Measurements from ENCODE around the gene PCDH19. TPM values are rescaled to one million over a fixed set of nuclear protein-coding genes. Genes with fewer than 3 reads are reported as not detected.
"Not testable (repeated sequence)": the region's sequence is repeated elsewhere in the genome, so short reads cannot be mapped to it uniquely, and the experiment has no call there.

PCDH19 gene
- 0.48 and 0.64 TPM in 2 replicates for total RNA-seq (2014; rRNA removed; shearing (Covaris generic))

GRCh38 chrX:100409610-100410590 lies at the start of gene PCDH19:
Gene PCDH19, minus strand, starts transcription at chrX:100410273. Its CDS starts 1,676 bp downstream, at chrX:100408597.
- peak; percentile 53 for DNase-seq (ENCODE audit: low spot score)

DNA sequence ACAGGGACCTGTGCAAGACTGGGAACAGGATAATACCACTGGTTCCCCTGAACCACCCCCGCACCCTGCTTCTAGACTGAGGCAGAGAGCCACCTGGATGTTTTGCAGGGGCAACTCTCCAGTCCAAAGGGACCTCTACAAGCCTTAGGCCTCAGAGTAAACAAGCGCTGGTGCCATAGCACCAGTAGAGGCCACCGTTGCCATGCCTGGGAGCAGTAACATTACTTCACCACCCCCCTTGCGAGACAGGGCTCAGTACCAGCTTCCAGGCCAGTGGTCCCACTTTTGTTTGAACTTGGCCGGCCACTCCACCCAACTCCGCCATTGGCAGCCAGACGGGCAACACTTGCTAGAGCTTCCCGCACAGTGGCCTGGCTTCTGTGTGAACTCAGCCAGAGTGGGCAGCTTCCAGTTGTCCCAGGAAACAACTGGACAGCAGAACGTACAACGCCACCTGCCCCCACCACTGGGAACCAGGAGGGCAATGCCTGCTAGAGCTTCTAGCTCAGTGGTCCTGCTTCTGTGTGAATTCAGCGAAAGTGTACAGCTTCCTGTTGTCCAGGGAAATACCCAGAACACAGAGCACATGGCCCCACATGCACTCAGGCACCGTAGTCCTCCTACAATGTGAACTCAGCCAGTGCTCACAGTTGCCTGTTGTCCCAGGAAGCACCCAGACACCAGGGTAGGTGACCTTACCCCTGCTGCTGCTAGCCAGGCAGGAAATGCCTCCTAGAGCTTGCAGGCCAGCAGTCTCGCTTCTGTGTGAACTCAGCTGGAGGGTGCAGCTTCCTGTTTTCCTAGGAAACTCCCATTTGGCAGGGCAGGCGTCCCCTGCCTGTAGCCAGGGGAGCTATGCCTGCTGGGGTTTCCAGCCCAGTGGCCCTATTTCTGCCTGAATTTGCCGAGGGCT lies 39.9 kb upstream of the PCDH19 start:
- peak; percentile 21 for DNase-seq (ENCODE audit: low spot score)

DNA sequence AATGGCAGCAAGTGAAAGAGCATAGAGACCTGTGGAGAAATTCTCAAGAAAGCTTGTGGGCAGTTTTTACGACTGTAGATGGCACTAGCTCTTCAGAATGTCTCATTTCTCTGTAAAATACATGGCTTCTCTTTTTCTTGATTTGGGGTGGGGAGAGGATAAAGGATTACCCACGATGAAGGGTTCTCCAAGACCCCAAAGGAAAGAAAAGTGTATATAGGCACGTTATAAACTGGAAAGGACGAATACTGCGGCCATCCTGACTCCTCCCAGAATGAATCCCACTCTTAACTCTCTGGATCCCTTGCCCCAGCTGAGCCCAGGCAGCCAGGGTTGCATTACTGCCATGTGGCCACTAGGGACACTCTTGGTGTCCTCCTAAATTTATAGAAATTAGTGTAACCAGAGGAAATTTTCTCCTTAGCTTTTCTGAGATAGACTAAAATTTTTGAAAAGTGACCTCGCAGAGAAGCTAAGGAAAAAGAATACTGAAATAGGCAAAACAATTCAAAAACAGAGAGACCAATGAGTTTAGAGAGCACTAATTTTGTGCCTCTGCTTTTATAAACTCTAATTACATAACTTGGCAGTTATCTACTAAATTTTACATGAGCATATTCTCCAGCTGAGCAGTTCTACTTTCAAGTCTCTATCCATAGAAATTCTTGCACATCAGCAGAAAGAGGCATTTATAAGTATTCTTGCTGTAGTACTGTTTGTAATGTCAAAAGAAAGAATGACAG lies 37.8 kb upstream of the PCDH19 start:
- DNase-seq (ENCODE audit: low spot score), result peak; percentile 20

DNA sequence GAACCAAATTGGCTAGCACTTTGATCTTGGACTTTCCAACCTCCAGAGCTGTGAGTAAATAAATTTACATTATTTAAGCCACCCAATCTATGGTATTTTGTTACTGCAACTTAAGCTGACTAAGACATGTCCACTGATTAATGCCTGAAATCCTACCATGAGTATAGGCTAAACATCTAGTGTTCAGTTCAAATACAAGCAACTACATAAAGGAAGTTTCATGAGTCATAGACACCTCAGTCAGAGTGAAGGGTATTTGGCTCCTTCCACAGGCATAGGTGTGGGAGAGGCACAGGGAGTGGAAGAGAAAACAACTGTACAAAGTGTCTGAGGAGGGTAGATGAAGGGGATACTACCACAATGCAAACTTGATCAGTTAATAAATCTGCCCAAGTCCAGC lies 35.5 kb upstream of the PCDH19 start:
- DNase-seq (ENCODE audit: low spot score), result no peak

DNA sequence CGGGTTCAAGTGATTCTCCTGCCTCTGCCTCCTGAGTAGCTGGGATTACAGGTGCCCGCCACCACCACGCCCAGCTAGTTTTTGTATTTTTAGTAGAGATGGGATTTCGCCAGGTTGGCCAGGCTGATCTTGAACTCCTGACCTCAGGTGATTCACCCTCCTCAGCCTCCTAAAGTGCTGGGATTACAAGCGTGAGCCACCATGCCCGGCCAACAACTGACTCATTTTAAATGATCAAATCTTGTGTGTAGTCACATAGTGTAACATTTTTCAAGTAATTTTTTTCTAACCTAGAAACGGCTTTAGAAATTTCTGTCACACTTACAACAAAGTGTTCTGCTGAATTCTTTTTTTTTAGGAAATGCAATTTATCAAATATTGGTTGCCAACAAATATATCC lies 31.2 kb upstream of the PCDH19 start:
- not testable (repeated sequence) for DNase-seq (ENCODE audit: low spot score)

- no peak for DNase-seq (ENCODE audit: low spot score)
These were observed 29.9 kb upstream of the PCDH19 start for GRCh38 chrX:100440006-100440405.

GRCh38 chrX:100435726-100436125 lies 25.7 kb upstream of the PCDH19 start:
- DNase-seq (ENCODE audit: low spot score), result no peak

DNA sequence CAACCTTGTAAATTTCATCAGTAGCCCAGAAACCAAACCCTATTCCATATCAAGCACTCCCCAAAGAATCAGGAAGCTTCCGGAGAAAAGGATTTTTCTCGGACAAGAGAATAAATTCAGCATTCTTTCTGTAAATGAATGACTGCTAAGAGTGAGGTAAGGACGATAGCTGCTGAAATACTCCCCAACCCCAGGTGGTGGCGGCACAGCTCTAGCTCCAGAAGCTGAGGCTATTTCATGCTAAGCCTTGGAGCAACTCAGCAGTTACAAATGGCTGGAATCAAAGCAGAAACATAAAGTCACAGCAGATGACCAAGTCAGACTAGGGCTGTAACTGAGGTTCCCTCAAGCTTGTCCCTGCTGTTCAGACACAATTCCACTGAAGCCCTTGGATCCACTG lies 13.9 kb upstream of the PCDH19 start:
- no peak for DNase-seq (ENCODE audit: low spot score)

DNA sequence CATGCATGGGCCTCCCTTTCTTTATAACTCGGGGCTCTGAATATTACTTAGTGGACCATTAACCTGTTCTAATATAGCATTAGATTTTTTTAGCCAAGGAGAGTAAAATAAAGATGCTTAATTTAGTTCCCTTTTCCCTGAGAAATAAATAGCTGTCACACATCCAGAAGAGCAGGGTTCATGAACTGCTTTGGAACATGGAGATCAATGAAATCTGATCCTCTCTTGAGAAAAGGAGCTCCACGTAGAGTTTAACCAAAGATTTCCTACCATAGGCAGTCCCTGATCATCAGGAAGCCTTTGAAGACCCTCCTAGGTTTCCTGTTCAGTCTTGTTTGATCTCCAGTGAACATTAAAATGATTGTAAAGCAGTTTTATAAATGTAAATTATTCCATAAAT lies 8.5 kb upstream of the PCDH19 start:
- DNase-seq (ENCODE audit: low spot score), result no peak

- DNase-seq (ENCODE audit: low spot score), result no peak
These were observed 7.6 kb upstream of the PCDH19 start for GRCh38 chrX:100417681-100418080.

GRCh38 chrX:100413229-100413628 lies 3.2 kb upstream of the PCDH19 start:
- DNase-seq (ENCODE audit: low spot score), result peak; percentile 44

- DNase-seq (ENCODE audit: low spot score), result no peak
These were observed 2.0 kb upstream of the PCDH19 start for GRCh38 chrX:100411802-100412715.

DNA sequence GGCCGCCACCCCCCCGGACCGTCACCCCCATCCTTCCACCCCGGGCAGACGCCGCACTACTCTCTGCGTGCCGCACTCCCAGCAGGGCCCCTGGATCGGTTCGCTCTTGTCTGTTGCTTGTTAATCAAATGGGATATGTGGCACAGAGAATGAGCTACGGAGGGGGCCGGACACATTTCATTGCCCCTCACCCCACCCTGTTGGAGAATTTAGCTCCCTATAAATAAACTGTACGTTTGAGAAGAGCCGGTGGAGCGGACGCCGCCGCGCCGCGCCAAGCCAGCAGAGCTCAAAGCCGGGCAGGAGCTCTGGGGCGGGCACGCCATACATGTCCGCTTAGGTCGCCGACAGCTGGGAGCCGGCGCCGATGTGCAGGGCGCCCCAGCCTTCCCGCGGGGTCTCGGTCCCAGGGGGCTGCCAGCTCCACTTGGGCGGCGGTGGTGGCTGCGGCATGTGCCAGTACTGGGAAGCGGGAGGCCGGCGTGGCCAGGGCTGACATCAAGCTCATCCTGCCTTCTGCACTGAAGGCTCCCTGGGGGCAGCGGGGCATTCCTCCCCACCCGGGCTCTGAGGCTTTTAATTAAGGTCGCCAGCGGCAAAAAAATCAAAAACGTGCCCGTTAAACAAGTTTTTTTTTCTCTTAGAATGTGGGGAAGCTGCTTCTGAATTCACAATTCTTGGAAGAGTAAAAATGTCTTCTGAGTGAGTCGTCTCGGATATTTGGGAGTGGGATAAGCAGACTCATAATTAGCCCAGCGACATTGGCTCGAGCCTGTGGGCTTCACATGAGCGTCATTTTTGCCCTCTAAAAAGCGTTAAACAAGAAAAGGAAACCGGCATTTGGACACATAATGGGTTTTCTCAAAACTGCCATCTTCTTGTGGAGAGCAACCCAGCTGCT lies 1.1 kb upstream of the PCDH19 start:
- DNase-seq (ENCODE audit: low spot score), result no peak

DNA sequence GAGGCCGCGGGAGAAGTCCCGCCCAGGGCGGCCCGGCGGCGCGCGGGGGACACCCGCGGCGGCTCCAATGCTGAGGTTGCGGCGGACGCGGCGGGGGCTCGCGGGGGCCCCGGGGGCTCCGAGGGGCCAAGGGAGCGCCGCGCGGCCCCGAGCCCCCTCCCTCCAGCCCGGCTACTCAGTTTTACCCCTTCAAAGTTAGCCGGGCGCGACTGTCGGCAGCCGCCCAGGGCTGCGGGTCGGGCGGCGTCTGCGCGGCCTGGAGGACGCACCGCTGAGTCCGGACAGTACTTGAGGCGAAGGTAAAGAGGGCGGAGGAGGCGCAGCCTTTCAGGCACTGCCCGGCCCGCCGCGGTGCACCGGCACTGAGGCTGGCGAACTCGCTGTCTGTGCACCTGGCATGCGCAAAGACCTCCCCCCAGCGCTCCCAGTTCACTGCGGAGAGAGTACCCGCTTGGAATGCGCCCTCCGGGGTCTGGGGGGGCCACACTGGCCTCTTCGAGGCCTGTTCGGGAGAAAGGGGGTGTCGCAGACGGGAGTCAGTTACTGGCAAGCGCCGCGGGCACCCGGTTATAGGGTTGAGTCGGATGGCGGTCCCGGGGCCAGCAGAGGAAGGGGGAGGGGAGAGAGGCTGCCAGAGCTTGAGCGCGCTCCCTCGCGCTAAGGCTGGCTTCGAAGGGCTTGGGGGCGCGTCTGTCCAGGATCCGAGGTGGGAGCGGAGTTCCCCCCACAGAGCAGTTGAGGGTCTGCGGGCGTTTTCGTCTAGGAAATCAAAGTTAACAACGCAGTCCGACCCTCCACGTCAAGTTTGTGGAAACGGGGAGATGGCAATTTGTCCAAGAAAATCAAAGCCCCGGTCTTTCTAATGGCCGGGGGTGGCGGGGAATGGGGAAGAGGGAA lies 1.1 kb downstream of the PCDH19 start:
- no peak for DNase-seq (ENCODE audit: low spot score)

GRCh38 chrX:100407784-100408712 lies 2.0 kb downstream of the PCDH19 start:
- DNase-seq (ENCODE audit: low spot score), result no peak

DNA sequence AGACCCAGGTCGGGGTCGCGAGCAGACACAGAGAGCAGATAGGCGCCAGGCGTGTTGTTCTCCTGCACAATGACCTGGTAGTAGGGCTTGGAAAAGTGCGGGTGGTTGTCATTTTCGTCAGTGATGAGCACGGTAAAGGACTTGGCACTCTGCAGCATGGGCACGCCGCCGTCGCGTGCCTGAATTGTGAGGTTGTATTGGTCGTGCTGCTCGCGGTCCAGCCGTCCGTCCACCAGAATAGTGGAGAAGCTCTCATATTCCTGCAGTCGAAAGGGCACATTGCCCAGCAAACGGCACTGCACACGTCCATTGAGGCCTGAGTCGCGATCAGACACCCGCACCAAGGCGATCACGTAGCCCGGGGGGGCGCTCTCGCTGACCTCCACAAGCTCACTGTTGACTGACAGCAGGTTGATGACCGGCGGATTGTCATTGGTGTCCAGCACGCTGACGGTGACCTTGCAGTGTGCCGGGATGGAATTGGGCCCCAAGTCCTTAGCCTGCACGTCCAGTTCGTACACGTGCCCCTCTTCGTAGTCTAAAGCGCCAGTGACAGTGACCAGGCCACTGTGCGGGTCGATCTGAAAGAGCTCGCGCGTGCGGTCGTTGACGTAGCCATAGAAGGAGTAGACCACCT lies 2.8 kb downstream of the PCDH19 start:
- DNase-seq (ENCODE audit: low spot score), result no peak

DNA sequence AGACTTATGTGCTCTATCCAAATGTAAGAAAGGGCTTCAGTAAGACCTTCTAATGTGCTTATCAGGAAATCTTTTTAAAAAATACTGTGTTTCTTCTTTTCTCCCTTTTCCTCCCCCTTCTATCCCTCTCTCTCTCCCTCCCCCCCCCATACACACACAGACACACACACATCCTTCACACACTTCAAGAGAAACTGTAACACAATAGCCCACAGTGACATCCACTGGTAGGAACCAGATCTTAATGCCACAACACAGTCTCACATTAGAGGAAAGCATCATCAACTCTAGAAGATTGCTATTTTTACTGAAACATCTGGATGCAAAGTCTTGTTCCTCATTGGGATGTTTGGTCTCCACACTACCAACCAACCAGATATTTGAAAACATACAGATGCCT lies 4.6 kb downstream of the PCDH19 start:
- DNase-seq (ENCODE audit: low spot score), result peak; percentile 8

Measured in H4 (cell line).